Subcutaneous adipose tissue (tissue), 4 donors: ENCODE measurements around the gene ARHGAP12. TPM values are rescaled to one million over a fixed set of nuclear protein-coding genes. Genes with fewer than 3 reads are reported as not detected.

Source experiments
- CTCF ChIP-seq: fragments of 450-650 bp; IDR thresholded peaks from one replicate; pipeline ENCODE4 v1.5.1; 2016; ENCODE audit warnings: low read depth, mild to moderate bottlenecking, control low read depth, antibody characterized with exemption, moderate library complexity
- total RNA-seq, 4 donors: library from RNA; depleted of rRNA; stranded (reverse); fragments of >200 nt; gene quantifications; one replicate each; pipeline ENCODE4 v1.1.0, GENCODE V29; 2016

The ARHGAP12 gene
- total RNA-seq, 4 donors from 2014 or later: 32.4 to 52.9 (median 45.1) TPM

GRCh38 chr10:31851216-31851615 lies 77.4 kb downstream of the ARHGAP12 start:
- TF ChIP-seq CTCF: no peak

- TF ChIP-seq CTCF: no peak
These were observed 81.1 kb downstream of the ARHGAP12 start for GRCh38 chr10:31847515-31847914.

GRCh38 chr10:31838709-31839108 lies 89.9 kb downstream of the ARHGAP12 start:
- no peak for TF ChIP-seq CTCF

- no peak for TF ChIP-seq CTCF
These were observed 90.6 kb downstream of the ARHGAP12 start for GRCh38 chr10:31838065-31838464.

- TF ChIP-seq CTCF: no peak
These were observed 91.8 kb downstream of the ARHGAP12 start for GRCh38 chr10:31836569-31837406.

- no peak for TF ChIP-seq CTCF
These were observed 94.9 kb downstream of the ARHGAP12 start for GRCh38 chr10:31833753-31834152.

GRCh38 chr10:31832261-31832660 lies 96.4 kb downstream of the ARHGAP12 start:
- TF ChIP-seq CTCF: no peak
